Activated CD4-positive, CD25-positive, alpha-beta regulatory T cell treated with anti-CD3 and anti-CD28 coated beads, Interleukin-2, amount 50 U/mL, for 72 hours (primary cell): ENCODE results near the gene NME4.

Experiments
- DNase-seq: peaks from one replicate; pipeline ENCODE4 v3.0.0; 2021

NME4 gene

GRCh38 chr16:441447-441846, 44.4 kb downstream of the NME4 start:
- DNase-seq, result no peak

GRCh38 chr16:442976-443375, 46.0 kb downstream of the NME4 start:
- no peak for DNase-seq

GRCh38 chr16:444027-444426, 47.0 kb downstream of the NME4 start:
- DNase-seq, result no peak

- DNase-seq, result no peak
Observed at GRCh38 chr16:445566-445965, 48.6 kb downstream of the NME4 start.
